ENCODE data around the gene SNTG2.

DNA sequence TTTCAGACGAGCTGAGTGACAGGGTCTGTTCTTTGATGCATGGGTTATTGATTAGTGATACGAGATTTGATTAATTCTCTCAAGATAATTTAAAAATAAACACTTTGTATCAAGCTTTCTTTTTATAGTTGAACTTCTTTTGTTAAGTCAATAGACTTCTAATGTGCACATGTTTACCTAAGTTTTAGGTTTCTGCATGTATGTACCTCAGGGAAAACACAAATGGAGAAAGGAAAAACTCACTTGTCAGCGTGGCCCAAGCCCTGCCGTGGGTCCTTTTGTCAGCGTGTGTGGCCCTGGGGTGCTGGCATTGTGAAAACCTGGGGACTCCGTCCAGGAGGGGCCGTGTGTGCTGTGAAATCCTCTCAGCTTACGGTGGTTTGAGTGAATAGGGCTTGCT, 153.7 kb downstream of the SNTG2 start:
- TF ChIP-seq, protein P1, sequence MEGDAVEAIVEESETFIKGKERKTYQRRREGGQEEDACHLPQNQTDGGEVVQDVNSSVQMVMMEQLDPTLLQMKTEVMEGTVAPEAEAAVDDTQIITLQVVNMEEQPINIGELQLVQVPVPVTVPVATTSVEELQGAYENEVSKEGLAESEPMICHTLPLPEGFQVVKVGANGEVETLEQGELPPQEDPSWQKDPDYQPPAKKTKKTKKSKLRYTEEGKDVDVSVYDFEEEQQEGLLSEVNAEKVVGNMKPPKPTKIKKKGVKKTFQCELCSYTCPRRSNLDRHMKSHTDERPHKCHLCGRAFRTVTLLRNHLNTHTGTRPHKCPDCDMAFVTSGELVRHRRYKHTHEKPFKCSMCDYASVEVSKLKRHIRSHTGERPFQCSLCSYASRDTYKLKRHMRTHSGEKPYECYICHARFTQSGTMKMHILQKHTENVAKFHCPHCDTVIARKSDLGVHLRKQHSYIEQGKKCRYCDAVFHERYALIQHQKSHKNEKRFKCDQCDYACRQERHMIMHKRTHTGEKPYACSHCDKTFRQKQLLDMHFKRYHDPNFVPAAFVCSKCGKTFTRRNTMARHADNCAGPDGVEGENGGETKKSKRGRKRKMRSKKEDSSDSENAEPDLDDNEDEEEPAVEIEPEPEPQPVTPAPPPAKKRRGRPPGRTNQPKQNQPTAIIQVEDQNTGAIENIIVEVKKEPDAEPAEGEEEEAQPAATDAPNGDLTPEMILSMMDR (IDR thresholded peaks at IDR 0.05) = no peak
- no peak for TF ChIP-seq POLR2A (IDR thresholded peaks at IDR 0.05)
